ENCODE results near the gene MAP3K9. TPM values are rescaled to one million over a fixed set of nuclear protein-coding genes. Genes with fewer than 3 reads are reported as not detected.

The MAP3K9 gene
- total RNA-seq, 1 donor from 2014 or later: 10.3 TPM

DNA sequence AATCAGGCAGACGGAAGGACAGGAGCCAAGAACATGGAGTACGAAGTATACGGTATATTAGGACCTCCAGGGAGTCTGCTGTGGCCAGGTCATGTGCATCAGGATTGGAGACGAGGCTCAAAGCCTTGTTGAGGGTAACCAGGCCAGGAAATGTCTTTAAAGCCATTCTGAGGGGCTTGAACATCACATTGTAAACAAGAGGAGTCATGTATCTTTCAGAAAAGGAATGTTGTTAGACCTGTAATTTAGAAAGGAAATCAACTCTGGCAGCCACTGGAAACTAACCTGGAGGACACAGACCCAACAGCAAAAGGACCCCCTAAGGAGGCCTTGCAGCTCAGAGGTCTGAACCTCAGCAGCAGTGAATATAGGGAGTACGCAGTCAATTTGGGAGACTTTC, 7.5 kb downstream of the MAP3K9 start:
- H3K9me3 Mint-ChIP-seq: peaks cover 2% of the 10 kb centered on the region
- TF ChIP-seq CTCF (conservative IDR thresholded peaks at IDR 0.05): no peak
- peaks cover 4% of the 10 kb centered on the region for H3K36me3 Mint-ChIP-seq (ENCODE audit: low read depth)
- no peak overlapping the region for H3K27ac Mint-ChIP-seq (ENCODE audit: unreplicated experiment)
- no peak overlapping the region for H3K4me3 Mint-ChIP-seq
- no peak for DNase-seq (ENCODE audit: low read depth, low spot score)
- H3K27me3 Mint-ChIP-seq (ENCODE audit: low read depth): peaks cover 3% of the 10 kb centered on the region
- H3K4me1 Mint-ChIP-seq: no peaks in the 10 kb centered on the region

- Mint-ChIP-seq H3K4me1 (no peaks in the 10 kb centered on the region), H3K27ac (ENCODE audit: unreplicated experiment) (no peak overlapping the region), H3K4me3 (no peak overlapping the region), H3K9me3 (no peaks in the 10 kb centered on the region), H3K36me3 (ENCODE audit: low read depth) (peaks cover 4% of the 10 kb centered on the region), H3K27me3 (ENCODE audit: low read depth) (no peaks in the 10 kb centered on the region)
- no peak for TF ChIP-seq CTCF (conservative IDR thresholded peaks at IDR 0.05)
- DNase-seq (ENCODE audit: low read depth, low spot score): no peak
Measured at GRCh38 chr14:70796551-70796950, 12.8 kb downstream of the MAP3K9 start.

- no peak for DNase-seq (ENCODE audit: low read depth, low spot score)
- Mint-ChIP-seq H3K4me1 (no peaks in the 10 kb centered on the region), H3K9me3 (no peaks in the 10 kb centered on the region), H3K27ac (ENCODE audit: unreplicated experiment) (no peak overlapping the region), H3K36me3 (ENCODE audit: low read depth) (no peaks in the 10 kb centered on the region), H3K27me3 (ENCODE audit: low read depth) (no peaks in the 10 kb centered on the region), H3K4me3 (no peak overlapping the region)
- no peak for TF ChIP-seq CTCF (conservative IDR thresholded peaks at IDR 0.05)
Measured at GRCh38 chr14:70794294-70794693, 15.0 kb downstream of the MAP3K9 start.

- DNase-seq (ENCODE audit: low read depth, low spot score): no peak
- no peaks in the 10 kb centered on the region for H3K27me3 Mint-ChIP-seq (ENCODE audit: low read depth)
- no peak for TF ChIP-seq CTCF (conservative IDR thresholded peaks at IDR 0.05)
- no peaks in the 10 kb centered on the region for H3K36me3 Mint-ChIP-seq (ENCODE audit: low read depth)
- H3K27ac Mint-ChIP-seq (ENCODE audit: unreplicated experiment): peak overlapping the region; percentile 24
- no peak overlapping the region for H3K4me3 Mint-ChIP-seq
- H3K4me1 Mint-ChIP-seq: no peaks in the 10 kb centered on the region
- H3K9me3 Mint-ChIP-seq: no peaks in the 10 kb centered on the region
Measured at GRCh38 chr14:70793637-70794036, 15.7 kb downstream of the MAP3K9 start.

DNA sequence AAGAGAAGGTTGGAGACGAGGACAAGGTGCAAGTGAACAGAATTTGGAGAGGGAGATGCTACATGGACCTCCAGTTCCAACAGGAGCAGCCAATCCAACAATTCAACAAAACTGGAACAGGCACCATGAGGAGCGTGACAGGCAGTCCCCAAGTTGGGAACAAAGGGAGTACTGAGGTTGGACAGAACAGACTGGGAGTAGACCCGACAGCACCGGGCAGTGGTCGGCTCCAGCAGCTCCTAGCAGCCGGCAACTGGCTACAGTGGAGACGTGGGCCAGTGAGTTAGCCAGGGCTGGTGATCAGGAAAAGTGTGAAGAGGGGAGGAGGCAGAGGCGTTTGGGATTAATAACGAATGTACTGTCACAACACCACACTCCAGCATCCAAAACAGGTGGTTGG, 16.4 kb downstream of the MAP3K9 start:
- no peak for DNase-seq (ENCODE audit: low read depth, low spot score)
- H3K27ac Mint-ChIP-seq (ENCODE audit: unreplicated experiment): peak overlapping the region; percentile 55
- H3K4me1 Mint-ChIP-seq: no peaks in the 10 kb centered on the region

More for the DNA sequence above, 16.4 kb downstream of the MAP3K9 start:
- TF ChIP-seq CTCF (conservative IDR thresholded peaks at IDR 0.05): no peak
- Mint-ChIP-seq H3K9me3 (no peaks in the 10 kb centered on the region), H3K4me3 (no peak overlapping the region), H3K36me3 (ENCODE audit: low read depth) (no peaks in the 10 kb centered on the region), H3K27me3 (ENCODE audit: low read depth) (no peaks in the 10 kb centered on the region)
